ENCODE measurements around the gene BATF3. TPM values are rescaled to one million over a fixed set of nuclear protein-coding genes. Genes with fewer than 3 reads are reported as not detected.
A peak's percentile ranks its signal among the peaks of the same experiment; 100 is the strongest.

Gene BATF3
- polyA plus RNA-seq, 2 of the 4 experiments (the other 2 are of a cell fraction), result 6.4 to 8.9 TPM

GRCh38 chr1:212718499-212718898, 18.9 kb upstream of the BATF3 start:
- peak in 1 of 2 experiments; percentile 32 for DNase-seq (ENCODE audit: low read depth in 1 of 2, low spot score in 1 of 2)
- Histone ChIP-seq H3K4me1 (peaks cover 22% of the 10 kb centered on the region), H3K27ac (no peak overlapping the region), H3K4me3 (no peak overlapping the region), H3K4me2 (no peak overlapping the region), H3K9me3 (no peaks in the 10 kb centered on the region)
- 33% methylated on average over 4 of the region's 4 CpGs for WGBS (ENCODE audit: missing lambda C conversion rate)
- peak; percentile 35 to 40; a peak in 2 of 6 replicates for ATAC-seq
- peak; percentile 32 to 46; a peak in 3 of 5 replicates for TF ChIP-seq RAD21 (conservative IDR thresholded peaks at IDR 0.05 in 1 of 2, IDR thresholded peaks at IDR 0.05 in 1 of 2)
- TF ChIP-seq HOXA7 (CRISPR knock-in tag; IDR thresholded peaks at IDR 0.05), result no peak
- ChIA-PET CTCF (interaction anchor here (0.7 to 1.0 kb wide), 4 partner anchors 17 to 54 kb away, joined by 3 to 6 read pairs (median 4); no protein-coding TSS in a partner anchor), POLR2A (no interaction called here)
- no peak for FAIRE-seq

- no peak overlapping the region for H3K4me3 ChIP-seq
- ATAC-seq (no peak), FAIRE-seq (no peak), DNase-seq (ENCODE audit: low read depth in 1 of 2, low spot score in 1 of 2) (no peak)
- 33% methylated on average over 1 of the region's 1 CpG for WGBS (ENCODE audit: missing lambda C conversion rate)
- peaks cover 8% of the 10 kb centered on the region for H3K4me1 ChIP-seq
- ChIA-PET CTCF (interaction anchor here (0.7 to 1.4 kb wide), 3 partner anchors 34 to 51 kb away, joined by 4 to 6 read pairs (median 4); no protein-coding TSS in a partner anchor), POLR2A (no interaction called here)
- TF ChIP-seq CHD2 (IDR thresholded peaks at IDR 0.05; ENCODE audit: low read length, partially characterized antibody) (no peak), HOXB13 (CRISPR knock-in tag; IDR thresholded peaks at IDR 0.05; ENCODE audit: low read depth) (no peak), MYC (IDR thresholded peaks at IDR 0.05; ENCODE audit: borderline replicate concordance, low read length) (no peak), EP300 (IDR thresholded peaks at IDR 0.05) (no peak), ESRRA (IDR thresholded peaks at IDR 0.05; ENCODE audit: borderline replicate concordance, low read length) (no peak), HOXA7 (CRISPR knock-in tag; IDR thresholded peaks at IDR 0.05) (no peak), CEBPB (IDR thresholded peaks at IDR 0.05) (no peak), HMGXB4 (CRISPR knock-in tag; IDR thresholded peaks at IDR 0.05; ENCODE audit: borderline replicate concordance) (no peak), ZC3H11A (IDR thresholded peaks at IDR 0.05) (no peak), MAFK (IDR thresholded peaks at IDR 0.05; ENCODE audit: partially characterized antibody) (no peak), EHMT2 (IDR thresholded peaks at IDR 0.05; ENCODE audit: low read depth) (no peak)
- TF ChIP-seq, protein P1, sequence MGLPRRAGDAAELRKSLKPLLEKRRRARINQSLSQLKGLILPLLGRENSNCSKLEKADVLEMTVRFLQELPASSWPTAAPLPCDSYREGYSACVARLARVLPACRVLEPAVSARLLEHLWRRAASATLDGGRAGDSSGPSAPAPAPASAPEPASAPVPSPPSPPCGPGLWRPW (IDR thresholded peaks at IDR 0.05), result no peak
- H3K4me2 ChIP-seq, result no peak overlapping the region
- no peak overlapping the region for H3K27ac ChIP-seq
- no peaks in the 10 kb centered on the region for H3K9me3 ChIP-seq
These were observed 16.5 kb upstream of the BATF3 start for GRCh38 chr1:212716161-212716560.

DNA sequence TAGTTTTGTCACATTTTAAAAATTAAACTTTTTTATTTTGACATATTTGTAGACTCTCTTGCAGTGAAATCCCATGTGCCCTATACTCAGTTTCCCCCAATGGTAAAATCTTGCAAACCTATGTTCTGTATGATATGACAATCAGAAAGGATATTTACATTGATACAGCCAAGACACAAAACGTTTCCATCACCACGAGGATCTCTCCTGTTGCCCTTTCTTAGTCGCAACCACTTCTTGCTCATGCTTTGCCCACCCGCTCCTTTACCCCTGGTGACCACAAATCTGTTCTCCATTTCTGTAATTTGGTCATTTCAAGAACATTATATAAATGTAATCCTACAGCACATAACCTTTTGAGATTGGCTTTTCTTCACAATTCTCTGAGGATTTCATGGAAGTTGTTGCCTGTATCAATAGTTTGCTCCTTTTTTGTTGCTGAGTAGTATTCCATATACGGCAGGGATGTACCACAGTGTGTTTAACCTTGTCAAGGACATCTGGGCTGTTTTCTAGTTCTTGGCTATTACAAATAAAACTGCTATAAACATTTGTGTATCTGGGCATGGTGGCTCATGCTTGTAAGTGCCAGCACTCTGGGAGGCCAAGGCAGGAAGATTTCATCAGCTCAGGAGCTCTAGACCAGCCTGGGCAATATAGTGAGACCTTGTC, 14.0 kb upstream of the BATF3 start:
- WGBS (ENCODE audit: missing lambda C conversion rate), result 55% methylated on average over 5 of the region's 5 CpGs
- Histone ChIP-seq H3K27ac (no peak overlapping the region), H3K4me2 (no peak overlapping the region; the same call in 2 of the 3 replicates), H3K4me1 (0 out of 3 replicates have a peak, but pooled peaks cover 5% of the 10 kb centered on the region), H3K9me3 (no peaks in the 10 kb centered on the region), H3K4me3 (no peak overlapping the region)
- ATAC-seq (no peak), FAIRE-seq (no peak), DNase-seq (ENCODE audit: low read depth in 1 of 2, low spot score in 1 of 2) (no peak)
- TF ChIP-seq KDM1A (IDR thresholded peaks at IDR 0.05; ENCODE audit: low read depth) (0 out of 2 replicates have a peak, but pooled peaks have one; percentile 38), MAZ (IDR thresholded peaks at IDR 0.05; ENCODE audit: borderline replicate concordance, low read depth, low read length) (no peak), CTCF (IDR thresholded peaks at IDR 0.05) (no peak), HOXA7 (CRISPR knock-in tag; IDR thresholded peaks at IDR 0.05) (no peak), ELK1 (IDR thresholded peaks at IDR 0.05; ENCODE audit: low read depth, low read length) (no peak), CHD4 (IDR thresholded peaks at IDR 0.05; ENCODE audit: borderline replicate concordance) (no peak)
- POLR2A ChIA-PET, result no interaction called here
- CTCF ChIA-PET, result interaction anchor here (1.3 kb wide), 1 partner anchor 10 kb away, joined by 3 read pairs; no protein-coding TSS in a partner anchor
